ENCODE data around the gene CPS1.

The CPS1 gene

DNA sequence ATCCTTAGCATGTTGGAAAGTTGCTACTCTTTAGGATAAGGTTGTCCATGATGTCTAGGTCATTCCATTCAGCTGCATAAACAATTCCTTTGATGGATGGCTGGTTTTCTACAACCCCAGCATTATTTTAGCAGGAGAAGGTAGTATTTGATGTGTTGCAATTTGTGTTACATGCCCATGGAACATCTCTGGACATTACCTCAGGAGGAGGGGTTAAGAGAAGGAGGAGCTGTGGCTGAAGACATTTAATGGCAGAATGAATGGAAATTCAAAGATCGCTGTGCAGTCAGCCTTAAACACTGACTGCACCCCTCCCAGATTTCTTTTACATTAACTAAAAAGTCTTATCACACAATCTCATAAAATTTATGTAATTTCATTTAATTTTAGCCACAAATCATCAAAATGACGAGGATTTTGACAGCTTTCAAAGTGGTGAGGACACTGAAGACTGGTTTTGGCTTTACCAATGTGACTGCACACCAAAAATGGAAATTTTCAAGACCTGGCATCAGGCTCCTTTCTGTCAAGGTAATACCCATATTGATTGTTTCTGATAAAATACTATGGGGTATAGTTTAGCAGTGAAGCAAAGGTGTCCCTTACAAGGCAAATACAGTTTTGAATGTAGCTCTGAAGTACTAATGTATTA, at the start of gene CPS1:
Gene CPS1 (plus strand): TSS at position 271 of the 652 bp plus-strand sequence. CDS start 135 bp downstream, at position 406.
- no peaks in the 10 kb centered on the region for H3K4me1 Mint-ChIP-seq
- no peak within 1 kb of the TSS for H3K27ac Mint-ChIP-seq
- no peak within 1 kb of the TSS for H3K4me3 Mint-ChIP-seq
- H3K9me3 Mint-ChIP-seq, result no peaks in the 10 kb centered on the region
- ATAC-seq (no peak), DNase-seq (no peak)
- peaks cover 9% of the 10 kb centered on the region for H3K27me3 Mint-ChIP-seq

GRCh38 chr2:210515911-210516310, 40.5 kb upstream of the CPS1 start:
- Mint-ChIP-seq H3K27ac (no peak overlapping the region), H3K4me1 (no peaks in the 10 kb centered on the region), H3K9me3 (peaks cover 18 to 24% of the 10 kb centered on the region in 2 donors), H3K4me3 (no peak overlapping the region), H3K27me3 (peaks cover 19% of the 10 kb centered on the region)
- DNase-seq (no peak), ATAC-seq (no peak)

GRCh38 chr2:210517264-210517663, 39.1 kb upstream of the CPS1 start:
- Mint-ChIP-seq H3K27me3 (peaks cover 25% of the 10 kb centered on the region), H3K4me3 (no peak overlapping the region), H3K4me1 (no peaks in the 10 kb centered on the region)

GRCh38 chr2:210519594-210519993, 36.8 kb upstream of the CPS1 start:
- no peak overlapping the region for H3K27ac Mint-ChIP-seq
- H3K27me3 Mint-ChIP-seq, result peaks cover 25% of the 10 kb centered on the region
- no peak overlapping the region for H3K4me3 Mint-ChIP-seq
- no peaks in the 10 kb centered on the region for H3K4me1 Mint-ChIP-seq
- DNase-seq (no peak), ATAC-seq (no peak)
- H3K9me3 Mint-ChIP-seq, result peaks cover 16 to 18% of the 10 kb centered on the region in 2 donors

More at GRCh38 chr2:210517264-210517663, 39.1 kb upstream of the CPS1 start:
- DNase-seq (no peak), ATAC-seq (no peak)
- Mint-ChIP-seq H3K9me3 (peaks cover 18 to 24% of the 10 kb centered on the region in 2 donors), H3K27ac (no peak overlapping the region)

DNA sequence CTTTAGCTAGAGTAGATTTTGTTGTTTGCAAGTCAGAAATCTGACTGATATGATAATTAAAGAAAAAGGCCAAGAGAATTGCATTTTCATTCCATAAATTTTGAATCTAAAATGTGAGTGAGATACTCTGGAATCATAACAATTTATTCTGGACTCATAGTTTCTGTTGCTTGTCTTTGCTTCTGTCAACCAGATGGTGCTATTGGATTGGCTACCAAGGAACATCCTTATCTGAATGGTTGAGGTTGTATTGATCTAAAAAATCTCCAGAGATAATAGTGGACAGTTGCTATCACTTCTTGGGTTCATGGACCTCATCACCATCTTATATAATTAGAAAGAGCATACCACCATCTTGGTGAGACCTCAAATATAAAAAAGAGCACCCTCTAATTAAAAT, 34.0 kb upstream of the CPS1 start:
- H3K9me3 Mint-ChIP-seq, result no peaks in the 10 kb centered on the region
- peaks cover 6% of the 10 kb centered on the region for H3K27me3 Mint-ChIP-seq
- ATAC-seq (no peak), DNase-seq (no peak)
- no peak overlapping the region for H3K4me3 Mint-ChIP-seq
- no peak overlapping the region for H3K27ac Mint-ChIP-seq
- no peaks in the 10 kb centered on the region for H3K4me1 Mint-ChIP-seq

DNA sequence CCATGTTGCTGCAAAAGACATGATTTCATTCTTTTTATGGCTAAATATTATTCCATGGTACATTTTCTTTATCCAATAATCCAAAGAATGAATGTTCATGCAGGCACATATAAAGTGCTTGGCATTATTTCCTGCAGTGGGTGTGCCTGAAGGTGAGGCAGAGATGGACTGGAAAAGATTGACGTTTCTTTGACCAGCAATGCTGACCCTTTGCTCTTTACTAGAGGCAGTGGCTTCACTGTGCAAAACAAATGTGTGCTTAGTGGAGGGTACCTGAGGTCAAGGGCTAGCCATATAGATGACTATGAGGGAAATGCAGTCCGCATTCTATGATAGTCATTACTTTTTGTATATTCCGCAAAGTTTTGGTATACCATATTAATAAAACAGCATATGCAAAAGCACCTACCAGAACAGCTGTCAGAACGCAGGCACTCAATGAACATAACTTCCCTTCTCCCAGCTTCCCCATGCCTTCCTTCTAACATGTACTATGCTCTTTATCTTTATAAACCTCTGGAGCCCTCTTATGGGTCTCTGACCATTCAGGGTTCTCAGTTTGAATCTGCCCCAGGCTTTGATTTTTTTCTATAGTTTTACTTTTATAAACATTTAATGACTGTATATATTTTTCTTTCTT, 32.6 kb upstream of the CPS1 start:
- ATAC-seq (no peak), DNase-seq (no peak)
- Mint-ChIP-seq H3K4me1 (no peaks in the 10 kb centered on the region), H3K27ac (no peak overlapping the region), H3K9me3 (no peaks in the 10 kb centered on the region), H3K4me3 (no peak overlapping the region), H3K27me3 (peaks cover 6% of the 10 kb centered on the region)

DNA sequence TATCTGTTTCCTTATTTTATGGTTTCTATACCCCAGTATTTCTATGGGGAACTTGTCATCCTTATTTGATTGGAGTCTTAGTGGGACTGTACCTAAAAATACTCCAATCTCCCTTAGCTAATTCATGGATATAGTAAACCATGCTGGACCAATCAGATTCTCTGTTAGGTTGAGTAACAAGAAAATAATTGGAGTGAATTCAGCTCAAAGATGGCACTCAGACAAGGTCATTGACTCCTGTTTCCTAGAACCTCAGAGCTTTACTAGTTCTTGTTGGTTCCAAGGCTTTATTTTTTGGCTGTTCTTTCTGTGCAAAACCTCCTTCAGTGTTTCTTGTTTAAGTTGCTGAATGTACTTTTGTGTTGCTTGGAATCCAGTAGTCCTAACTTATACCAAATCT, 31.9 kb upstream of the CPS1 start:
- ATAC-seq (no peak), DNase-seq (no peak)
- no peak overlapping the region for H3K4me3 Mint-ChIP-seq
- H3K27me3 Mint-ChIP-seq, result peaks cover 6% of the 10 kb centered on the region
- H3K4me1 Mint-ChIP-seq, result no peaks in the 10 kb centered on the region
- H3K9me3 Mint-ChIP-seq, result no peaks in the 10 kb centered on the region
- H3K27ac Mint-ChIP-seq, result no peak overlapping the region

- Mint-ChIP-seq H3K4me3 (no peak overlapping the region), H3K27me3 (no peaks in the 10 kb centered on the region), H3K4me1 (no peaks in the 10 kb centered on the region), H3K9me3 (no peaks in the 10 kb centered on the region), H3K27ac (no peak overlapping the region)
- ATAC-seq (no peak), DNase-seq (no peak)
Measured at GRCh38 chr2:210527286-210527685, 29.1 kb upstream of the CPS1 start.

GRCh38 chr2:210528716-210529115, 27.7 kb upstream of the CPS1 start:
- Mint-ChIP-seq H3K27ac (no peak overlapping the region), H3K9me3 (no peaks in the 10 kb centered on the region), H3K4me3 (no peak overlapping the region), H3K4me1 (no peaks in the 10 kb centered on the region), H3K27me3 (no peaks in the 10 kb centered on the region)
- ATAC-seq (no peak), DNase-seq (no peak)

GRCh38 chr2:210531050-210531449, 25.3 kb upstream of the CPS1 start:
- ATAC-seq (no peak), DNase-seq (no peak)
- peak overlapping the region in 1 of 2 donors; percentile 3 for H3K27ac Mint-ChIP-seq

DNA sequence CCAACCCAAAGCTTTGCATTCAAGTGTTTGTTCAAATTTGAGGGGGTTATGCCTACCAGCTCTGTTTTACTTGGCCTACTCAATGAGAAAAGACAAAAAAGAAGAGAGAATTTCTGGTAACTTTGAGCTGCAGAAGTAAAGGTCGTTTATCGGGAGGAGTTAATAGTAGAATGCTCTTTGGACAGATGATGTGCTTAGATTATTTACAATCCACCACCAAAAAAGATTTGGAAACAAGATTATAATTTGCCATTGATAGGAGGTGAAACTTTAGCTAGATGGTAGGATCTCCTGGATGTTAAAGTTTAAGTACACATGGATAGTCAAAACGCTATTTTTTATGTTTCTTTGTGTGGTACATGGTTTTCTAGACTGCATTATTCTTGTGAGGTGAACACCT, 24.9 kb upstream of the CPS1 start:
- H3K27ac Mint-ChIP-seq, result no peak overlapping the region

More at GRCh38 chr2:210531050-210531449, 25.3 kb upstream of the CPS1 start:
- no peak overlapping the region for H3K4me3 Mint-ChIP-seq
- H3K9me3 Mint-ChIP-seq, result no peaks in the 10 kb centered on the region
- no peaks in the 10 kb centered on the region for H3K4me1 Mint-ChIP-seq
- H3K27me3 Mint-ChIP-seq, result no peaks in the 10 kb centered on the region

DNA sequence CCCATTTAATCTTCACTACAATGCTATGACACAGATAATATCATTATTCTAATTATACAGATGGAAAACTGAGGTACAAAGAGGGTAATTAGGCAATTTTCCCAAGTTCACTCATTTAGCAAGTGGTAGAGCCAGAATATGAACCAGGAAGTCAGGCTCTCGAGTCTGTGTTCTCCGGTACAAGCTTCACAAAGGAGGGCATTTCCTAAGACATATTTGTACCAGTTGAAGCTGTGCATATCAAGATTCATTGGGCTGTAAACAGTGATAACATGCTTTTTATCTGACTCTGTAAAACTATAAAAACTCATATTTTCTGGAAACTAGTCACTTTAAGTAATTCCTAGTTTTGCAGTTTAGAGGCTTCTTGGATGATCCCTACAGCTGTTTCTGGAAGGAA, 23.0 kb upstream of the CPS1 start:
- ATAC-seq, result no peak
- H3K4me1 Mint-ChIP-seq, result no peaks in the 10 kb centered on the region
- H3K9me3 Mint-ChIP-seq, result no peaks in the 10 kb centered on the region
- no peaks in the 10 kb centered on the region for H3K27me3 Mint-ChIP-seq
- H3K4me3 Mint-ChIP-seq, result no peak overlapping the region
- DNase-seq, result no peak
- no peak overlapping the region for H3K27ac Mint-ChIP-seq

More for the DNA sequence above, 24.9 kb upstream of the CPS1 start:
- Mint-ChIP-seq H3K9me3 (no peaks in the 10 kb centered on the region), H3K27me3 (no peaks in the 10 kb centered on the region), H3K4me3 (no peak overlapping the region), H3K4me1 (no peaks in the 10 kb centered on the region)
- no peak for DNase-seq
- ATAC-seq, result no peak

DNA sequence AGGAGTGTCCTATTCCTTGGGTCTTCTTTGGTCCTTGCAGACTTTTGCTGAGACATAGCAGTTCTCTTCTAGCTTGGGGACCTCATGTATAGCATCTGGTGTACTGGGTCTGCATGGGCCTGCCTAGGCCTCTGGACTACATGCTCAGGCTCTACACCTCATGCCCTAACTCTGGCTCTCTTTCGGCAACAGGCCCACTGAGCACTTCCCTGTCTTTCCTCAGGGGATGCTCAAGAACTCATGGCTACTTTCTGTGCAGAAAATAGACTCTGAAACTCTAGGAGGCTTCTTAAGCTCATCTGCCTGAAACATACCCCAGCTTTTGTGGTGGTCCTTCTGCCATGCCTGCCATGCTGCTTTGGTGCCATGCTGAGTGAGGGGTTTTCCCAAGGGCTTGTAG, 21.5 kb upstream of the CPS1 start:
- Mint-ChIP-seq H3K4me3 (no peak overlapping the region), H3K9me3 (no peaks in the 10 kb centered on the region), H3K27ac (no peak overlapping the region), H3K27me3 (no peaks in the 10 kb centered on the region), H3K4me1 (no peaks in the 10 kb centered on the region)
- ATAC-seq (peak; percentile 12), DNase-seq (no peak)

GRCh38 chr2:210536973-210537650, 19.3 kb upstream of the CPS1 start:
- no peaks in the 10 kb centered on the region for H3K9me3 Mint-ChIP-seq
- H3K4me3 Mint-ChIP-seq, result no peak overlapping the region
- H3K4me1 Mint-ChIP-seq, result no peaks in the 10 kb centered on the region
- DNase-seq (no peak), ATAC-seq (no peak)
- no peak overlapping the region for H3K27ac Mint-ChIP-seq
- no peaks in the 10 kb centered on the region for H3K27me3 Mint-ChIP-seq

GRCh38 chr2:210539035-210539434, 17.4 kb upstream of the CPS1 start:
- H3K9me3 Mint-ChIP-seq, result no peaks in the 10 kb centered on the region
- no peak for ATAC-seq
- H3K4me1 Mint-ChIP-seq, result no peaks in the 10 kb centered on the region
- no peak for DNase-seq
- H3K4me3 Mint-ChIP-seq, result no peak overlapping the region
- no peaks in the 10 kb centered on the region for H3K27me3 Mint-ChIP-seq
- H3K27ac Mint-ChIP-seq, result no peak overlapping the region

All from stimulated activated naive CD8-positive, alpha-beta T cell treated with anti-CD3 and anti-CD28 coated beads, Interleukin-15, amount 100 ng/mL, for 72 hours (primary cell).